H9 (cell line): ENCODE data around the gene PDE1C. TPM values are rescaled to one million over a fixed set of nuclear protein-coding genes. Genes with fewer than 3 reads are reported as not detected.

Experiments
- DNase-seq: peaks from one replicate; pipeline ENCODE4 v3.0.0-alpha.2; 2017
- H2AFZ ChIP-seq: one replicate; pipeline ENCODE4 v1.6.1; 2013; ENCODE audit warnings: mild to moderate bottlenecking, low read length, control low read depth, moderate library complexity
- H2AK5ac ChIP-seq: 2 replicates; pipeline ENCODE4 v1.6.1; 2013; ENCODE audit warnings: low read length, control low read depth, mixed read lengths; ENCODE audit not compliant: insufficient read length
- H2BK120ac ChIP-seq: one replicate; pipeline ENCODE4 v1.6.1; 2013; ENCODE audit warnings: low read depth, mild to moderate bottlenecking, low read length, control low read depth, inconsistent platforms; ENCODE audit not compliant: poor library complexity, severe bottlenecking
- H2BK12ac ChIP-seq: 2 replicates; pipeline ENCODE4 v1.6.1; 2013; ENCODE audit warnings: low read length, control low read depth, mixed read lengths, low read depth; ENCODE audit not compliant: insufficient read length
- H2BK15ac ChIP-seq: 2 replicates; pipeline ENCODE4 v1.6.1; 2013; ENCODE audit warnings: low read depth, low read length, control low read depth
- H2BK20ac ChIP-seq: one replicate; pipeline ENCODE4 v1.6.1; 2013; ENCODE audit warnings: low read depth, mild to moderate bottlenecking, low read length, control low read depth, inconsistent platforms; ENCODE audit not compliant: poor library complexity, severe bottlenecking
- H2BK5ac ChIP-seq: 2 replicates; pipeline ENCODE4 v1.6.1; 2013; ENCODE audit warnings: low read length, control low read depth, mixed read lengths; ENCODE audit not compliant: insufficient read length
- H3K14ac ChIP-seq: 2 replicates; pipeline ENCODE4 v1.6.1; 2013; ENCODE audit warnings: low read length, control low read depth; ENCODE audit not compliant: insufficient read depth
- H3K18ac ChIP-seq: 2 replicates; pipeline ENCODE4 v1.6.1; 2013; ENCODE audit warnings: low read depth, mild to moderate bottlenecking, mixed read lengths, low read length, control low read depth; ENCODE audit not compliant: insufficient read length
- H3K23ac ChIP-seq: 2 replicates; pipeline ENCODE4 v1.6.1; 2013; ENCODE audit warnings: low read length, control low read depth, mixed read lengths, low read depth; ENCODE audit not compliant: insufficient read length
- H3K23me2 ChIP-seq: 2 replicates; pipeline ENCODE4 v1.6.1; 2013; ENCODE audit warnings: low read depth, mild to moderate bottlenecking, mixed read lengths, low read length, control low read depth; ENCODE audit not compliant: insufficient read length, poor library complexity, severe bottlenecking
- H3K27ac ChIP-seq: 2 replicates; pipeline ENCODE4 v1.5.1; 2013; ENCODE audit warnings: low read length, control low read depth, mixed read lengths, low read depth; ENCODE audit not compliant: insufficient read length
- H3K27me3 ChIP-seq: 2 replicates; pipeline ENCODE4 v1.6.1; 2013; ENCODE audit warnings: low read length, control low read depth, inconsistent platforms; ENCODE audit not compliant: insufficient read depth
- H3K4ac ChIP-seq: 2 replicates; pipeline ENCODE4 v1.6.1; 2013; ENCODE audit warnings: low read depth, mild to moderate bottlenecking, control low read depth, inconsistent platforms, low read length, moderate library complexity
- H3K4me1 ChIP-seq: 2 replicates; pipeline ENCODE4 v1.6.1; 2013; ENCODE audit warnings: low read length, control low read depth, inconsistent platforms; ENCODE audit not compliant: insufficient read depth
- H3K4me2 ChIP-seq: 2 replicates; pipeline ENCODE4 v1.6.1; 2013; ENCODE audit warnings: low read length, control low read depth, mixed read lengths; ENCODE audit not compliant: insufficient read length, insufficient read depth
- H3K56ac ChIP-seq: 2 replicates; pipeline ENCODE4 v1.6.1; 2013; ENCODE audit warnings: low read depth, mild to moderate bottlenecking, mixed read lengths, low read length, control low read depth; ENCODE audit not compliant: insufficient read length
- H3K79me1 ChIP-seq: 2 replicates; pipeline ENCODE4 v1.6.1; 2013; ENCODE audit warnings: low read depth, mild to moderate bottlenecking, moderate library complexity, low read length, control low read depth, inconsistent platforms; ENCODE audit not compliant: insufficient read depth, poor library complexity, severe bottlenecking
- H3K79me2 ChIP-seq: 2 replicates; pipeline ENCODE4 v1.6.1; 2013; ENCODE audit warnings: low read length, control low read depth, inconsistent platforms; ENCODE audit not compliant: insufficient read depth
- H3K9ac ChIP-seq: 2 replicates; pipeline ENCODE4 v1.6.1; 2013; ENCODE audit warnings: low read length, control low read depth, mixed read lengths; ENCODE audit not compliant: insufficient read length; ENCODE audit errors: extremely low read depth
- H3K9me3 ChIP-seq: one replicate; pipeline ENCODE4 v1.6.1; 2013; ENCODE audit warnings: low read depth, low read length, inconsistent platforms; ENCODE audit not compliant: control insufficient read depth
- H3T11ph ChIP-seq: one replicate; pipeline ENCODE4 v1.6.1; 2013; ENCODE audit warnings: mild to moderate bottlenecking, low read length, control low read depth, inconsistent platforms
- H4K20me1 ChIP-seq: one replicate; pipeline ENCODE4 v1.6.1; 2013; ENCODE audit not compliant: control insufficient read depth, insufficient read length, insufficient read depth
- H4K5ac ChIP-seq: 2 replicates; pipeline ENCODE4 v1.6.1; 2013; ENCODE audit warnings: low read depth, mild to moderate bottlenecking, mixed read lengths, low read length, control low read depth; ENCODE audit not compliant: insufficient read length
- H4K8ac ChIP-seq: replicated peaks from 2 replicates; pipeline ENCODE4 v1.6.1; 2013; ENCODE audit warnings: low read length, control low read depth, mixed read lengths, low read depth; ENCODE audit not compliant: insufficient read length
- H4K91ac ChIP-seq: 2 replicates; pipeline ENCODE4 v1.6.1; 2013; ENCODE audit warnings: low read depth, mild to moderate bottlenecking, moderate library complexity, mixed read lengths, low read length, control low read depth; ENCODE audit not compliant: insufficient read length
- H3K27ac Mint-ChIP-seq, 3 experiments: 2 replicates in 2 of 3; 3 replicates in 1 of 3; pipeline ENCODE4 v1.8.0; 2020 to 2021; ENCODE audit warnings: mixed read lengths in 3 of 3, mild to moderate bottlenecking in 1 of 3, moderate library complexity in 1 of 3
- H3K27me3 Mint-ChIP-seq: 2 replicates; pipeline ENCODE4 v1.8.0; 2021; ENCODE audit warnings: low read depth, mild to moderate bottlenecking, moderate library complexity, mixed read lengths
- H3K36me3 Mint-ChIP-seq, 3 experiments: 2 replicates in 2 of 3; 3 replicates in 1 of 3; pipeline ENCODE4 v1.8.0; 2020 to 2021; ENCODE audit warnings: low read depth in 3 of 3, mixed read lengths in 3 of 3; ENCODE audit not compliant: insufficient read depth in 1 of 3
- H3K4me1 Mint-ChIP-seq, 2 experiments: 2 replicates each; pipeline ENCODE4 v1.8.0; 2020; ENCODE audit warnings: mixed read lengths in 2 of 2
- H3K4me3 Mint-ChIP-seq, 2 experiments: 2 replicates in 1 of 2; 3 replicates in 1 of 2; pipeline ENCODE4 v1.8.0; 2020 to 2021; ENCODE audit warnings: mild to moderate bottlenecking in 2 of 2, mixed read lengths in 2 of 2, moderate library complexity in 1 of 2
- H3K9me3 Mint-ChIP-seq, 2 experiments: 2 replicates in 1 of 2; 3 replicates in 1 of 2; pipeline ENCODE4 v1.8.0; 2020; ENCODE audit warnings: mild to moderate bottlenecking in 2 of 2, mixed read lengths in 2 of 2, moderate library complexity in 1 of 2
- WGBS: extraction: QIAGEN DNeasy Blood & Tissue Kit; methylation state at CpG from one replicate; pipeline ENCODE4 v1.1.7; 2013; ENCODE audit warnings: missing lambda C conversion rate, low lambda C conversion rate, mixed read lengths; ENCODE audit not compliant: insufficient read length; ENCODE audit errors: extremely low coverage; 5-methylcytosine and 5-hydroxymethylcytosine counted together
- total RNA-seq: library from RNA; stranded (reverse); gene quantifications from 2 replicates; pipeline ENCODE4 v1.2.1, GENCODE V29; 2021
- TF ChIP-seq, protein P1 (sequence below): fragments of 200-600 bp; sonication (generic); conservative IDR thresholded peaks from 3 replicates; pipeline ENCODE4 v1.8.0; 2021; ENCODE audit warnings: antibody characterized with exemption, mild to moderate bottlenecking

The PDE1C gene
- total RNA-seq, 1 experiment from 2014 or later, result 0.17 TPM

DNA sequence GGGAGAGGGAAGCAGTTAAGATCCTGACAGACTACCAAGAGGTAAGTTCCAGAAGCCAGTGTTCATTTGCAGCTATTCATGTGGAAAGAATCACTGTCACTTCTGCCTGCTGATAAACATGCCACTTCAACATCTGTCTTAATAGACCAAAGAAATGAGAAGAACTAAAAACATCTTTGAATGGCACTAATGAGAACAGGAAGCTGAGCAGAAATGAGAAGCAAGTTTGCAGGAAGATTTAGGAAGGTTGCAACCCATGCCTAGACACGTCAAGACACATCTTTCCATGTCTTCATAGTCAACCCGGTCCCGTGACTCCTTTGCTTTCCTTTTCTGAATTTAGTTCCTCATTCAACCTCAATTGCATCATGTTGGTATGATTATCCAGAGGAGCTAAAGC, 180.0 kb downstream of the PDE1C start:
- Histone ChIP-seq H3K23ac (no peak overlapping the region), H4K91ac (no peak overlapping the region), H3K56ac (no peak overlapping the region), H2BK12ac (no peak overlapping the region), H3K27me3 (no peaks in the 10 kb centered on the region), H4K5ac (no peak overlapping the region), H3K79me2 (no peaks in the 10 kb centered on the region), H3K4me1 (no peaks in the 10 kb centered on the region), H3K18ac (no peak overlapping the region), H3K79me1 (no peaks in the 10 kb centered on the region), H3K14ac (no peak overlapping the region), H2BK20ac (no peak overlapping the region), H4K20me1 (no peaks in the 10 kb centered on the region), H3K23me2 (no peaks in the 10 kb centered on the region), H2AK5ac (no peak overlapping the region), H3K27ac (no peak overlapping the region), H2BK15ac (no peak overlapping the region), H4K8ac (no peak overlapping the region), H3K4ac (no peak overlapping the region), H3K9ac (no peak overlapping the region), H2AFZ (no peak overlapping the region), H2BK120ac (no peak overlapping the region), H3K9me3 (no peaks in the 10 kb centered on the region), H3K4me2 (no peak overlapping the region), H2BK5ac (no peak overlapping the region), H3T11ph (no peak overlapping the region)
- Mint-ChIP-seq H3K9me3 (peaks cover 3 to 6% of the 10 kb centered on the region in 2 experiments; a peak in 2 of 5 replicates), H3K27ac (no peak overlapping the region), H3K36me3 (0 out of 7 replicates have a peak, but pooled peaks cover 0 to 3% (median 0%) of the 10 kb centered on the region in 3 experiments), H3K27me3 (peaks cover 5% of the 10 kb centered on the region; the same call in 1 of the 2 replicates), H3K4me1 (peaks cover 7 to 9% of the 10 kb centered on the region in 2 experiments), H3K4me3 (no peak overlapping the region)
- TF ChIP-seq, protein P1, sequence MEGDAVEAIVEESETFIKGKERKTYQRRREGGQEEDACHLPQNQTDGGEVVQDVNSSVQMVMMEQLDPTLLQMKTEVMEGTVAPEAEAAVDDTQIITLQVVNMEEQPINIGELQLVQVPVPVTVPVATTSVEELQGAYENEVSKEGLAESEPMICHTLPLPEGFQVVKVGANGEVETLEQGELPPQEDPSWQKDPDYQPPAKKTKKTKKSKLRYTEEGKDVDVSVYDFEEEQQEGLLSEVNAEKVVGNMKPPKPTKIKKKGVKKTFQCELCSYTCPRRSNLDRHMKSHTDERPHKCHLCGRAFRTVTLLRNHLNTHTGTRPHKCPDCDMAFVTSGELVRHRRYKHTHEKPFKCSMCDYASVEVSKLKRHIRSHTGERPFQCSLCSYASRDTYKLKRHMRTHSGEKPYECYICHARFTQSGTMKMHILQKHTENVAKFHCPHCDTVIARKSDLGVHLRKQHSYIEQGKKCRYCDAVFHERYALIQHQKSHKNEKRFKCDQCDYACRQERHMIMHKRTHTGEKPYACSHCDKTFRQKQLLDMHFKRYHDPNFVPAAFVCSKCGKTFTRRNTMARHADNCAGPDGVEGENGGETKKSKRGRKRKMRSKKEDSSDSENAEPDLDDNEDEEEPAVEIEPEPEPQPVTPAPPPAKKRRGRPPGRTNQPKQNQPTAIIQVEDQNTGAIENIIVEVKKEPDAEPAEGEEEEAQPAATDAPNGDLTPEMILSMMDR, result no peak
- WGBS, result no CpG with 5 or more reads among the region's 3 CpGs
- no peak for DNase-seq
